HG02884 (cell line): Measurements from ENCODE around the gene SHFL.

Experiments
- ATAC-seq: cut with Tn5 transposase; IDR thresholded peaks from one replicate; pipeline ENCODE4 v1.9.1; 2021; ENCODE audit warnings: mild to moderate bottlenecking, moderate library complexity; ENCODE audit not compliant: unreplicated experiment

The SHFL gene

GRCh38 chr19:10087296-10088061 is 1.4 kb downstream of the SHFL start:
- no peak for ATAC-seq

DNA sequence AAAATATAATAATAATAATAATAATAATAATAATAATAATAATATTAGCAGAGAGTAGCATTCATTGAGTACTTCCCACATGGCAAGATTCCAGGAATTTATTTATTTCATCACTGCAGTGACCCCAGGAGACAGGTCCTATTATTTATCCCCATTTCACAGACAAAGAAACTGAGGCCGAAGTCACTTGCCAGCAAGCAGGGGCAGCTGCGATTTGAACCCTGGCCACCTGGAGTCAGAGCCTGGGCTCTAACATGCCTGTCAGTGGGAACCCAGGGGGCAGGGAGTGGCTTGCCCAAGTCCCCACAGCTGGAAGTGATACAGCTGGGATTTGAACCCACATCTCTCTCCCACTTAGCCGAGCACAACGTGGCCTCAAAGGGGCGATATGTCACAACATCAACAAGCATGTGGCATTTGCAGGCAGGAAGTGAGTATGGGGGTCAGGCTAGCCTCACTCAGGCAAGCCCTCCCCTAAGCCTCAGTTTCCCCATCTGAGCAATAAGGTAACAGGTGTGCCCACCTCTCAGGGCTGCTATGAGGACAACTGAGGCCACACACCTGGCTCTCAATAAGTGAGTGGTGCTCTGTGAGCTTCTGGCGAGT is 2.9 kb downstream of the SHFL start:
- ATAC-seq, result no peak

- no peak for ATAC-seq
Observed at GRCh38 chr19:10089801-10090375, 3.8 kb downstream of the SHFL start.

- no peak for ATAC-seq
Observed at GRCh38 chr19:10091370-10091687, 5.2 kb downstream of the SHFL start.

GRCh38 chr19:10091895-10092641 is 6.0 kb downstream of the SHFL start:
- no peak for ATAC-seq

- ATAC-seq, result no peak
Observed at GRCh38 chr19:10092648-10093294, 6.7 kb downstream of the SHFL start.

GRCh38 chr19:10093295-10094186 is 7.4 kb downstream of the SHFL start:
- ATAC-seq, result no peak

DNA sequence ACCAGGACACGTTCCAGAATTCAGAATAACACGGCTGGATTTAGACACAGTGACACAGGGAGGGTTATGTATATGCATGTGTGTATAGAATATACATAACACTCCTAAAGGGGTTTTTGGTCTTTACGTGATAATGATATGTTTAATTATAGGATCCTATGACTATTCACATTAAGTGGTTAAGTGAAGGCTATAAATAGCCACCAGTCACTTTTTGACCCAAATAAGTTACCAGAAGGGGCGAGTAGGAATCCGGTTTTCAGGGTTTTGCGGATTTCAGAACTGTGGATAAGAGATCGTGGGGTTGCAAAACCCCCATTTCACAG is 9.5 kb downstream of the SHFL start:
- no peak for ATAC-seq

DNA sequence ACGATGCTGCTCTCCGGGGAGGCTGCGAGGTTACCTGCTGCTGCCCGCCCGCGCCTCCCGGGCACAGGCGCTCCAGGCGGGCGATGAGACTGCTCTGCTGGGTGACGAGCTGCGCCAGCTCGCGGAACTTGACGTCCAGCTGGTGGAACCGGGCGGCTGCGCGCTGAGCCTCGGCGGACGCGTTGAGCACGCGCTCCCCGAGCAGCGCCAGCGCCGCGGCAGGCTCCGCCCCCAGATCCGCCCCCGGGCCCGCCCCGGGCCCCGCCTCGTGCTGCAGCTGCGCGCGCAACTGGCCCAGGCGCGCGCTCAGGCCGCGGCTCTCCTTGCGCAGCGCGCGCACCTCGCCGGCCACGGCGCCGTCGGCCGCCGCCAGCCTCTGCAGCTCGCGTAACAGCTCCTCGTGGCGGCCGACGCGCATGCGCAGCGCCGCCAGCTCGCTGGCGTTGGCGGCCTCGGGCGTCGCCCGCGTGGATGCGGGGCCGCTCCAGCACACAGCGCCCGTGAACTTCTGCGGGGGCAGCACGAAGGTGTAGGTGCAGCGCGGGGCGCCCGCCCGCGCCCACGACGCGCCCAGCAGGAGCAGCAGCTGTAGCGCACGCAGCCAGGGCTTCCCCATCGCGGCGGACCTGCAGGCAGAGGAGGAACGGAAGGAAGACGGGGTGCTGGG is 10.0 kb downstream of the SHFL start:
- peak; percentile 71 for ATAC-seq

DNA sequence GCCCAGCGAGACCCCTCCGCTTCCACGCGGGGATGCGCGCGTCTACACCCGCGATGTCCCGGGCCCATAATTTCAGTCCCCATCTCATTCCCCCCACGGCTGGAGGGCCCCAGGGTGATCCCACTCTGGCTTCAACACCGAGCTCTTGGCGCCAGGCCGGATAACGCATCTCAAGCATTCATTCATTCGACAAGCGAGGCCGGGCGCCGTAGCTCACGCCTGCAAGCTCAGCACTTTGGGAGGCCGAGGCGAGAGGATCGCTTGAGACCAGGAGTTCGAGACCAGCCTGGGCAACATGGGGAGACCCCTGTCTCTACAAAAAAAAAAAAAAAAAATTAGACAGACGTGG is 10.5 kb downstream of the SHFL start:
- ATAC-seq, result no peak

DNA sequence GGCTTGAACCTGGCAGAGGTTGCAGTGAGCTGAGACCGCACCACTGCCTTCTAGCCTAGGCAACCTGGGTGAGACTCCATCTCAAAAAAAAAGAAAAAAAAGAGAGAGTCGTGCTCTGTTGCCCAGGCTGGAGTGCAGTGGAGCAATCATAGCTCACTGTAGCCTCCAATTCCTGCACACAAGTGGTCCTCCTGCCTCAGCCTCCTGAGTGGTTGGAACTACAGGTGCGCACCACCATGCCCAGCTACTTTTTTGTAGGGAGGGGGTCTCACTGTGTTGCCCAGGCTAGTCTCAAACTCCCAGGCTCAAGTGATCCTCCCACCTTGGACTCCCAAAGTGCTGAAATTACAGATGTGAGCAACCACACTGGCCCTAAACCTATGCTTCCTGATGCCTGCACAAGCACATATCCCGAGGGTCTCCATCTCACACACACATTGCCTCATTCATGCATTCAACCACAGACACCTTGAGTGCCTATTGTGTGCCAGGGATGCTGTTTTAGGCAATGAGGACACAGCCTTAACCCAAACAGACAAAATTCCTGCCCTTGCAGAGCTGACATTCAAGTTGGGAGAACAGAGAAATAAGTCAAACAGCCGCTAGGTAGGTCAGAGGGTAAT is 14.2 kb downstream of the SHFL start:
- ATAC-seq, result no peak

DNA sequence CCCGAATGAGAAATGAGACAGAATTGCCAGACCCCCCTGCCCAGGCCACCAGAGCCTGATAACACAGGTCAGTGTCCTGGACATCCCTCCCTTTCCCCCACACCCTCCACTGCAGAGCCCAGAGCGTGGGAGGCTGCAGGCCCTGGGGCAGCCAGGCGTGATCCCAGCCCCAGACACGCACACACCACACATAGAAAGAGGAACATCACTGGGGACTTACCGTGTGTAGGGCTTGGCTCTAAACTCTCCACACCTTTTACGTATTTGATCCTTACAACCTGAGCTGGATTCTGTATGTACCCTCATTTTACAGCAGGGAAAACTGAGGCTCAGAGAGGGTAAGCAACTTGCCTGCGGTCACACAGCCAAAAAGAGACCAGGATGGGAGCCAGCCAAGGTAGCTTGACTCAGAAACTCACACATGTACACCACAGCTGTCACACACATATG is 16.7 kb downstream of the SHFL start:
- ATAC-seq, result no peak

- no peak for ATAC-seq
Observed at GRCh38 chr19:10104130-10104513, 18.0 kb downstream of the SHFL start.

GRCh38 chr19:10104665-10105508 is 18.8 kb downstream of the SHFL start:
- ATAC-seq, result peak; percentile 27

DNA sequence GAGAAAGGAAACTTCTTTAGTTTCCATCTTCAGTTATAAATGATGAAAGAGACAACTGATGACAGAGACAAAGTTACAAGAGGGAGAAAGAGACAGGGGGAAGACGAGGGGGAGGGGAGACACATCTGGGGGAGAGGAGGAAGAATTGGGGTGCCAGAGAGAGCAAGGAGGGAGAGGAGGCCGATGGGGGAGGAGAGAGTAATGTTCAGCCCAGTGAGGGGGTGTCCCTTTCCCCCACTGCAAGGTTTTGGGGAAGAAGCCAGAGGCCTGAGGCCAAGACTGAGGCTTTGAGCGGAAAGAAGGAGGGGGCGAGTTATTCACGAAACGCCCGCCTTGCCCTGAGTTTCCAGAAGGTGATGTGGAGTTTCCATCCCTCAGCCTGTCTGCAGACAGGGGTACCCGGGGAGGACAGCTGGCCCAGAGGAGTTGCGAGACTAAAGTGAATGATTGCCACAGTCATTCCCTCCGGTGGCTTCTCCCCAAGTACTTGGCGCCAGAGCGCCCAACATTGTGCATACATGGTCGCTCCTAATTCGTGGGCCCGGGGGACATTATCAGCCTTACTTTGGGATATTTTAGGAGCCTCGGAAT is 19.5 kb downstream of the SHFL start:
- ATAC-seq, result no peak

- ATAC-seq, result peak; percentile 45
Observed at GRCh38 chr19:10106100-10106936, 20.2 kb downstream of the SHFL start, which contains the start of gene PPAN. TSS of gene PPAN (plus strand) at chr19:10106362. CDS start at chr19:10106395, 33 bp downstream.

GRCh38 chr19:10107254-10107653 is 21.1 kb downstream of the SHFL start:
- ATAC-seq, result no peak
